Bronchial epithelial cell (primary cell): ENCODE data around the gene LRMDA. TPM values are rescaled to one million over a fixed set of nuclear protein-coding genes. Genes with fewer than 3 reads are reported as not detected.
A peak's percentile ranks its signal among the peaks of the same experiment; 100 is the strongest.

ENCODE experiments used
- DNase-seq: peaks from one replicate; pipeline ENCODE4 v3.0.0-alpha.2; 2010; ENCODE audit warnings: low read depth
- FAIRE-seq: peaks from 2 replicates; lab custom pipeline; 2011; peaks lifted over from hg19 to GRCh38; lab: Jason Lieb, UNC
- H3K27me3 ChIP-seq: 2 replicates; pipeline ENCODE4 v1.5.1; 2011; ENCODE audit warnings: low read length; ENCODE audit not compliant: control insufficient read depth, insufficient read depth
- H3K36me3 ChIP-seq: 2 replicates; pipeline ENCODE4 v1.5.1; 2011; ENCODE audit warnings: low read length; ENCODE audit not compliant: control insufficient read depth, insufficient read depth
- H3K4me3 ChIP-seq: 2 replicates; pipeline ENCODE4 v1.5.1; 2011; ENCODE audit warnings: mild to moderate bottlenecking, low read depth, low read length, control low read depth
- total RNA-seq: library from RNA; depleted of rRNA; stranded (reverse); fragments of >200 nt; gene quantifications from 2 replicates; pipeline ENCODE4 v1.2.1, GENCODE V29; 2014
- TF ChIP-seq, protein P1 (sequence below): IDR thresholded peaks from 2 replicates; pipeline ENCODE4 v1.5.1; 2011; ENCODE audit warnings: mild to moderate bottlenecking, moderate library complexity, low read length, control low read depth, inconsistent platforms; ENCODE audit not compliant: insufficient read depth, severe bottlenecking

The LRMDA gene
- total RNA-seq, 1 donor from 2014 or later, result 1.6 TPM

DNA sequence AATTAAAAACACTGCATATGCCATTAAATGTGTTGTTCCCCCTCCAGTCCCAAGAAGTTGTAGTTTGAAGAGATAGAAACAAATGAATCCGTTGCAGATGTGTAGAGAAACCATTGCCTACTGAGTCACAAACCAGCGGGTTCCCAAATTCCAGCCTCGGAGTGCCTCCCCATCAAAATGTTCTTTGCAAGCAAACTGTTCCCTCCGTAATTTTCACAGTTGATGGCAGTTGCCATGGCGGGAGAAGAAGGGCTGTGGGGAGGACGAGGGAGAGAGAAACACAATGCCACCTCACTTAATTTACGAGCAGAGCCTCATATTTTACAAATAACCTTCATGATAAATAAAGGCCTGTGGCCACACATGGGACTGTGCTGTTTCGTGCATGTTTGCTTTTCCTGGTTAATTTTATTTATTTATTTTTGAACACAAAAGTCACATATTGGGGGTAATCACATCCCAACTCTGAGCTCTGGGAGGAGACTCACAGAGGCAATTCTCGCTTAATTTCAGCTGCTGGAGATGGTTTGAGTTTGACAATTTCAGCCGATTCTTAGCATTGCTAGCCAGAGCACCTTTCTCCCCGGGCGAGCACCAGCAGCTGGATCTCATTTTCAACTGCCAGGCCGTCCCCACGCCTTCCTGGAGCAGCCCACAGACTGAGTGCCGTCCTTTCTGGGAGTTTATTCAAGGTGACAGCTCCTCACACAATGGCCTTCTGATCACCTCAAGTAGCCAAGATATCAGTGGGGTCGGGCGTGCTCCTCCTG is 1122.0 kb downstream of the LRMDA start:
- TF ChIP-seq, protein P1, sequence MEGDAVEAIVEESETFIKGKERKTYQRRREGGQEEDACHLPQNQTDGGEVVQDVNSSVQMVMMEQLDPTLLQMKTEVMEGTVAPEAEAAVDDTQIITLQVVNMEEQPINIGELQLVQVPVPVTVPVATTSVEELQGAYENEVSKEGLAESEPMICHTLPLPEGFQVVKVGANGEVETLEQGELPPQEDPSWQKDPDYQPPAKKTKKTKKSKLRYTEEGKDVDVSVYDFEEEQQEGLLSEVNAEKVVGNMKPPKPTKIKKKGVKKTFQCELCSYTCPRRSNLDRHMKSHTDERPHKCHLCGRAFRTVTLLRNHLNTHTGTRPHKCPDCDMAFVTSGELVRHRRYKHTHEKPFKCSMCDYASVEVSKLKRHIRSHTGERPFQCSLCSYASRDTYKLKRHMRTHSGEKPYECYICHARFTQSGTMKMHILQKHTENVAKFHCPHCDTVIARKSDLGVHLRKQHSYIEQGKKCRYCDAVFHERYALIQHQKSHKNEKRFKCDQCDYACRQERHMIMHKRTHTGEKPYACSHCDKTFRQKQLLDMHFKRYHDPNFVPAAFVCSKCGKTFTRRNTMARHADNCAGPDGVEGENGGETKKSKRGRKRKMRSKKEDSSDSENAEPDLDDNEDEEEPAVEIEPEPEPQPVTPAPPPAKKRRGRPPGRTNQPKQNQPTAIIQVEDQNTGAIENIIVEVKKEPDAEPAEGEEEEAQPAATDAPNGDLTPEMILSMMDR, result no peak
- FAIRE-seq (no peak), DNase-seq (no peak)
- Histone ChIP-seq H3K4me3 (no peak overlapping the region), H3K27me3 (no peaks in the 10 kb centered on the region), H3K36me3 (no peaks in the 10 kb centered on the region)

- Histone ChIP-seq H3K4me3 (no peak overlapping the region), H3K27me3 (no peaks in the 10 kb centered on the region), H3K36me3 (no peaks in the 10 kb centered on the region)
- TF ChIP-seq, protein P1, result no peak
- DNase-seq (no peak), FAIRE-seq (no peak)
These were observed 1122.6 kb downstream of the LRMDA start for GRCh38 chr10:76554033-76554408.

- FAIRE-seq (no peak), DNase-seq (no peak)
- H3K36me3 ChIP-seq, result no peaks in the 10 kb centered on the region
- no peak overlapping the region for H3K4me3 ChIP-seq
- TF ChIP-seq, protein P1, result no peak
- no peaks in the 10 kb centered on the region for H3K27me3 ChIP-seq
These were observed 1123.1 kb downstream of the LRMDA start for GRCh38 chr10:76554478-76554877.

DNA sequence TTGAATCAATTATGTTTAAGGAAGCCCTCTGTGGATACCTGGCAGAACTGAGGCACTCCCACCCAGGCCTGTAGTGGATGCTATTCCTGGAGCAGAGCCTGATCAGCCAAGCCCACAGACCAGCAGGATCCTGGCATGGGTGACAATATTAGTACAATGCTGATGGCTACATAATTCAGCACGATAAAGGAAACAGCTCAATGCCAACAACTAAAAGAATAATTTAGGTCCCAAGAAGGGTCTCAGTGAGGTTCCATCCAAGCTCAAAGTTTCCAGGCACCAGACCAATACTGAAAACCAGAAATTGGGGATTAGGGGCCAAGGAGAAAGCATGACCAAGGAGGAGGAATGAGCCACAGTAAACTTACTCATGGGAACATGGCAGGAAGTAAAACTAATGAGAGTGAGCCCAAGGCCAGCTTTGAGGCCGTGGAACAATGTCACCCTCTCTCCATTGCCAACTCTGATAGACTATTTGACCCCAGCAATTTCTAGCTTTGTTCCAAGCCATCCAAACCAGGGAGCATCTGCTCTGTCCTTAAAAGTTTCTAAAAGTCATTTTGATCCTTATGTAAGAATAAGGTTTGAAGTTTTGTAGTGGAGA is 1123.7 kb downstream of the LRMDA start:
- TF ChIP-seq, protein P1, result no peak
- Histone ChIP-seq H3K27me3 (no peaks in the 10 kb centered on the region), H3K36me3 (no peaks in the 10 kb centered on the region), H3K4me3 (no peak overlapping the region)
- no peak for FAIRE-seq
- DNase-seq, result no peak

DNA sequence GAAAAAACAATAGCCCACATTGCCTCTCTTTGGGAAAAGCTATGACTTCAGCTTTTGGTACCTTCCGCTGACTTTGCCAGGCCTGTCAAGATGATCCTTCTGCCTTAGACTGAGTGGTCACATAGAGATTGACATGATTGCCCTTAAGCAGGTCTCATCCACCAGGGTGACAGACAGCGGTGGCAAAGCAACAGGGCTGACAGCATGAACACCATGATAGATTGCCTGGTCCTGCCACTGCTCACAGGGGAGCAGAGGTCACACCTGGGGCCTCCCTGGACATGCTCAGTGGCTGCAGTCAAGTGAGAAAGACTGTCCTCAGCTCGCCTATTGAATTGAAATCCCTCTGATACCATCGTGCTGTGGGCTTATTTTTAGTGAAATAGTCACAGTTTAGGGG is 1125.9 kb downstream of the LRMDA start:
- no peaks in the 10 kb centered on the region for H3K36me3 ChIP-seq
- peak; percentile 77 for FAIRE-seq

More for the DNA sequence above, 1125.9 kb downstream of the LRMDA start:
- H3K4me3 ChIP-seq, result no peak overlapping the region
- DNase-seq, result no peak
- TF ChIP-seq, protein P1, result no peak
- H3K27me3 ChIP-seq, result no peaks in the 10 kb centered on the region
